ENCODE measurements around the gene VWA3B.
A peak's percentile ranks its signal among the peaks of the same experiment; 100 is the strongest.
"Not testable (repeated sequence)": the region's sequence is repeated elsewhere in the genome, so short reads cannot be mapped to it uniquely, and the experiment has no call there.

Gene VWA3B

DNA sequence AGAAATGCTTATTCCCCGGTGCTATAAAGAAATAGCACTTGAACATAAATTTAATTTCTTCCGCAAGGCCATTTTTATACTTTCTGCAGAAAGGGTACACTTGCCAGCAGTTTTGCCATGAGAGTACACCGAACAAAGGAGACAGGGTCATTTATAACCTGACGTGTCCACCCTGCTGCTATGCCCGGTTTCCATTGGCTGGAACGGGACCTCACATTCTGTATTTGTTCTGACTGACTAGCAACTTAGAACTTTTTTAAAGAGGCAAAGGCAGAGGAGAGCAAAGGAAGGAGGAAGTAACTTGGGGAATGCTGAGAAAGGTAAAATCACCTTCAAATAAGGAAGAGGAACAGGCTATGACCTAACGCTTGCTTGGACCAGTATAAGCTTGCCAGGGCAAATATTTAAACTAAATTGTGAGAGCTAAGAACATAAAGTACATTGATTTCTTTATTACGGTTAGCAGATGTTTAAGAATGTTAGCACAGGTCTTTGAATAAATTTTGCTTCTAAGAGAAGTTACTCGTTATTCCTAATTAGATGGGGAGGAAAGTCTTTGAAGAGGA is 220.2 kb downstream of the VWA3B start:
- not testable (repeated sequence) for DNase-seq

DNA sequence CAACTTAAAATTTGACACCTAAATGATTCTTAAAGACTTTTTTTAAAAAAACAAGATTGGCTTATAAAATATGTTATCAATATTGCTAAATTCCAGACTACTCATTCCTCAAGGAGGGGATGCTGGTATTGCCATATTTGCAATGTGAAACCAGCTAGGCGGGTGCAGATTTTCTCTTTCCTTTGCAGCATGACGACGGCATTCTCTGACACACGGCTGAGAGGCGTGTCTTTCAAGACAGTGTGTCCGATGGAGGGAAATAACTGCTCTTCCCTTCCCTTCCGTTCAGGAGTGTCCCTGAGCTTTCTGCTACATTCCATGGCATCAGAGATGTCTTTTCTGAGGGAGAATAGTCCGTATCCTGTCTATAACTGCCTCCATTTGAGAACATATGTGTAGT is 221.1 kb downstream of the VWA3B start:
- DNase-seq: no peak

DNA sequence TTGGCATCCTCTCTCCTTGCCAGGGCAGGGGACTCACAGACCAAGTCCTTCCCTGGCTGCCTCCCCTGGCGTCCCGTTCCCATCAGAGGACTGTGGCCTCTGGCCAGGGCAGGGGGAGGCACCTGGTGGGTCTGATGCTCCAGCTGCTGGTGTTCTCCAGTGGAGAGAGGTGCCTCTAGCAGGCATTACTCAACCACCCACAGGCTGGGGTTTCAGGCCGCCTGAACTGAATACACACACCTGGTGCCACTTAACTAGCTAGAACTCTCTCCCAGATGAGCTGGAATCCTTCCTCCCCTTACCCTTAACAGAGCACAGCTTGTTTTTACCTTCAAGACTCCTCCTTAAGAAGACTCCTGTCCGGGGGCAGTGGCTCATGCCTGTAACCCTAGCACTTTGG is 221.6 kb downstream of the VWA3B start:
- no peak for DNase-seq

DNA sequence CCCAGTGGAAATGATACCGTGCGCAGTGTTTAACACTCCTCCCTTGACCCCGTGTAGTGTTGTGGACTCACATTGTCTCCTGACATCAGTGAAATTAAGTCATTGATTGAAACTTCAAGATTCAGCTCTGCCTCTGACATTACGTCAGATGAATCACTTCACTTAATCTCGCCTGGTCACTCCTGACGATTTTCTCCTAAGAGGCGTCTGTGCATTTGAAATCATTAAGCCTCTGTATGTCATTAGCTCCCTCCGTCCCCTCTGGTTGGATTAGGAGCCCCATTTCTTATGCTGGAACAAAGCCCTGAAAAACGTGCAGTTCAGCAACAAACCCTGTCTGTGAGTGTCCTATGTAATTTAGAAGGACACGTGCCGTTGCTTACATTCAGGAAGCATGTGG is 222.6 kb downstream of the VWA3B start:
- no peak for DNase-seq

DNA sequence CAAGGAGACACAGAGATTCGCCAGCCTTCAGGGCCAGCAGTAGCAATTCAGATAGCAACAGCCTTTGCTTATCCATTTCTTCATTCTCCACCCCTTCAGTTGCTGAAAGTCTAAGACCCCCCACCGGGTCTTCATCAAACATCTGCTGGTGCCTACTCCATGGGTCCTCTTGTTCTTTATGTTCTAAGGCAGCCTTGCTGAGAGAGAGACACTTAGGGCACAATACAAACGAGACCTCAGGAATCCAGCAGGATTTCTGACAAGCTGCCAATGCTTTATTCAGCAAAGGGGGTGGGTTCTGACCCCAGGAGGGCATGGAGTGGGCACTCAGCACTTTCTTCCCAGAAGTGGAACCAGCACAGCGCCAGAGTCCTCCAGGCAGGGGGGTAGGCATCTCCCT is 223.0 kb downstream of the VWA3B start:
- no peak for DNase-seq

DNA sequence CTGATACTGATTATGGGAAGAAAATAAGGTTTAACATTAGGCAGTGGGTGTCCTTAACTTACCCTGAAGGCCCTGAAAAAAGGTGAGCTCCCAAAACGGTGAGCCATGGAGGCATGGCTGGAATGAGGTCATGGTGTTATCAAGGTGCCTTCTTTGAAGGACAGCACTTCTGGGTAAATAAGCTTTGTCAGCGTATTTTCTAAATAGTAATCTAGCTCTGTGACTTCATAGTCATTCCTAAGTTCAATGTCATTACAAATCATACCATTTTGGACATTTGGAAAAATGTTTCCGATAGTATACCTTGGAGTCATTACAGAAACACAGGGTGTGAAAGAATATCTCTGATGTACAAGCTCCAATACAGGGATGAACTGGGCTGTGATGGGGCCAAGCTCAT is 224.1 kb downstream of the VWA3B start:
- no peak for DNase-seq

DNA sequence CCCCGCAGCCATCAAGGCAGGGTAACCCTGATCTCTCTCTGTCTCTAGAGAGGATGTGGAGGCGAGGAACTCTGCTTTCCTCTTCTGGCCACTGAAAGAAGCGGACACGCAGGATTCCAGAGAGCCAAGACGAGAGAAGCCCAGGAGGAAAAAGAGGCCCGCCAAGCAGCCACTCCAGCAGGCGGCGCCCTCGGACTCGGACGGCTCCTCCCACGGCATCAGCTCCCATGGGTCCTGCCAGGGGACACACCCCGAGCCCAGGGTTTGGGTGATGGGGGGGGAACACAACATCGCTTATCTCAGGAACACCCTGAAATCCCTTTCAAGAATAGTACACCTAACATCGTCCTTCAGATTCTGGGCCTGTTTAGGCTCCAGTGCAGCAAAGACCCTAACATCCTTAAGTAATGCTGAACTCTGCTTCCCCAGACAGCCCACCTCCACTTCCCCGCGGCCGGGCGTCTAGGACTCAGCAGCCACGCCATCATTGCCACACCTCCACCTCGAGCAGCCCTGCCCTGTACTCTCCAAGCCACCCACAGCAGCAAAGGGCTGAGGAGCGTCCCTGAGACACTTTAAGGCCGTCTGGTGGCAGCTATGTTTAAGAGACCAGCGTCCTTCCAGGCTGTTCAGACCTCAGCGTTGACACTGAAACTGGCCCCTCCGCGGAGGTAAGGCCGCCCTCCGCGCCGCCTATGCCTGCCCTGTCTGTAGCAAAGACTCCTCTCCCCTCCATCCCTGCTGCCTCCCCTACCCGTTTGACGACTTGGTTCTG is 225.0 kb downstream of the VWA3B start:
- no peak for DNase-seq

DNA sequence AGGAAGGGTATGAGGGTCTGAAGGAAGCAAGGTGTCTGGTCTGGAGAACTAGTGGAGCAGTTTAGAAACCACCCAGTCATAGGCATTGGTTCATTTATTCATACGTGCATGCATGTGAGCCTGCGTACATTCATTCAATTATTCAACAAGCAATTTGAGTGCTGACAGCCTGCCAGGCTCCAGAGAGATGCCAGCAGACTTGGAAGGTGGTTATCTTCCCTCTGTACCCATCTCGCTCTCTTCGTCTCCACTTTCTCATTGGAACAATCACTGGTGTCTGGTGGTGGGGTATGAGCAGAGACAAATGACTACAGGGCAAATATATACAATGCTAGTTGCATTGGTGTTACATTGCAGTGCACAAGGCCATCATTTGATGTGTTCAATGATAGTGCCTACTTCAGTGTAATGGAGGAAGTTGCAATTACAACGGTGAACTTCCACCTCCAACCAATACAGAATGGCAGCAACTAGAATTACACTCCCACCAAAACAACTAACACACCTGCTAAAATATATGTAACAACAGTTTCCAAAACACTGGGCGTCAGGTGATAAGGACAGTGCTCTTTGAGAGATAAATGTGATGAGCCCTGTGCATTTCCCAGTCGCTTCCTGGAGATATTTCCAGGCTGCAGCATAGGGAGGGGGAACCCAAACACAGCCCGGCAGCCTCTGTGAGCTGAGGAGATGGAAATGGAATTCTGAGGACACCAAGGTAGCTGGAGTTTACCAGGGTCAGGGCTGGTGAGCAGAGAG is 226.7 kb downstream of the VWA3B start:
- DNase-seq: no peak

DNA sequence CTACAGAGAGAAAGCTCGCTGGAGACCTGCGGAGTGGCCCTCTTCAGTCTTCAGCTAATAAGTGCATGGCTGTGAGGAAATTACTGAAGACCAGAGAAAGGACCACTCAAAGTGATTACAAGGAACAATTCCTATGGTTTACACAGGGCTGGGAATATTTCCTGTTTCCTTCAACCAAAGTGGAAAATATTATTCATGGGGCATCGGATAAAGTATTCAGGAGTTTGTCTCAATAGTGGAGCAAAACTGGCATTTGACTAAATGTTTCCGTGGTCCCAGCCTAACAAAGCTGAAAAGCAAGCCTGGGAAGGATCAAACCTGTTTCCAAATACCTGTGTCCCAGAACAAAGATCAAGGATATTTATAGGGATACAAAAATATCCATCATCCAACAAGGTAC is 227.3 kb downstream of the VWA3B start:
- no peak for DNase-seq

DNA sequence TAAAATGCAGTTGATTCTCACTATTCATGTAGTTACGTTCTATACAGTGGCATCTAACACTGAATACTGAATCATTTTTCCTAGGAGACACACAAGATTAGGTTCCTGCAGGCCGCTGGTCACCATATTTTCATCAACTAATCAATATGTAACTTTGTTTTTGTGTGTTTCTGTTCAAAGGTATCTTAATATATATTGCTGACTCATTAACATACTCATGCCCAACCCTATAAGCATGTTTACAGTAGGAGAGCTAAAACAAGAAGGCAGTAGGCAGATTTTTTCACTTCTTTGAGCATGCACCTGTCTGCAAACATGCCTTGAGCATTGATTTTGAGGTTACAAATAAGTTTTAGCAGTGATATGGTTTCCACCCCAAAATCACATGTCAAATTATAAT is 229.0 kb downstream of the VWA3B start:
- DNase-seq: no peak

DNA sequence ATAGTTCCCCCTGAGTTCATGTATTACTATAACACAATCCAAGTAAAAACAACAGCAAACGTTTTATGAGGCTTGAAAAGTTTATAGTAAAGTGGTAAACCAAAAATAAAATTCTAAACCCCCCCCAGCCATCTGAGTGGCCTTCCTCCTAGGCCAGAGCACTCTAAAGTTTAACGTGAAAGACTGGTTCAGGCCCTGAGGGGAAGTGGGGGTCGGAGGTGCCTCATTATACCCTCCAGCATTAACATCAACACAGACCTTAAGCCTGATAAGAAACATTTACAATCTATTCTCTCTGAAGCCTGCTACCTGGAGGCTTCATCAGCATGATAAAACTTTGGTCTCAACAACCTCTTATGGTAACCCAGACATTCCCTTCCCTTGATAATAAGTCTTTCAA is 230.2 kb downstream of the VWA3B start:
- DNase-seq: no peak

DNA sequence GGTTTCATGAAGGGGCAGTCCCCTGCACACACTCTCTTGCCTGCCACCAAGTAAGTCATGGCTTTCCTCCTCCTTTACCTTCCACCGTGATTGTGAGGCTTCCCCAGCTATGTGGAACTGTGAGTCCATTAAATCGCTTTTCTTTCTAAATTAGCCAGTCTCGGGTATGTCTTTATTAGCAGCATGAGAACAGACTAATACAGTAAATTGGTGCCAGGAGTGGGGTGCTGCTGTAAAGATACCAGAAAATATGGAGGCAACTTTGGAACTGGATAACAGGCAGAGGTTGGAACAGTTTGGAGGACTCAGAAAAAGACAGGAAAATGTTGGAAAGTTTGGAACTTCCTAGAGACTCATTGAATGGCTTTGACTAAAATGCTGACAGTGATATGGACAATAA is 233.2 kb downstream of the VWA3B start:
- DNase-seq: not testable (repeated sequence)

DNA sequence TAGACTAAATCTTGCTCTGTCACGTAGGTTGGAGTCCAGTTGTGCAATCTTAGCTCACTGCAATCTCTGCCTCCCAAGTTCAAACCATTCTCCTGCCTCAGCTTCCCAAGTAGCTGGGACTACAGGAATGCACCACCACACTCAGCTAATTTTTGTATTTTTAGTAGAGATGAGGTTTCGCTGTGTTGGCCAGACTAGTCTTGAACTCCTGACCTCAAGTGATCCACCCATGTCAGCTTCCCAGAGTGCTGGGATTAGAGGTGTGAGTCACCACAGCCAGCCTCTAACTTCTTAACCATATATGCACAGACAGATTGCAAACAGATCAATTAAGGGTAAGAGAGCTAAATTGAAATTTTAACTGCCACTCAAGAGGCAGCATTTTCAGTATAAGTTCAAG is 237.2 kb downstream of the VWA3B start:
- no peak for DNase-seq

DNA sequence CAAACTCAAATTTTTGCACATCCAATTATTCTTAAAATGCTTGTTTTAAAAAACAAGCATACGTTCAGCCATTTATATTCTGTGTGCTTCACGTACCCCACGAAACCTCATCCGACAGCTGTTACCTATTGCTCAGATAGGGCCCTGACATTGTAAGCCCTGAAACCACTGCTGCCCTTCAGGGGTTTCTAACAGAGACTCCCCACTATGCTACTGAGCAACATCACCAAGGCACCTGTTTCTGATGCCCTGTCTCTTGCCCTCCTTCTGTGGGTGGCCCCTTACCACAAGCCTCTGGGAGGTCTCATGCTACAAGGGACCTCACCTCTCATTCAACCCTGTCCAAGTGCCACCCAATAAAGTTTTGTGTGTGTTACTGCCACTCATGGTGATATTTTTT is 240.8 kb downstream of the VWA3B start:
- DNase-seq: no peak

DNA sequence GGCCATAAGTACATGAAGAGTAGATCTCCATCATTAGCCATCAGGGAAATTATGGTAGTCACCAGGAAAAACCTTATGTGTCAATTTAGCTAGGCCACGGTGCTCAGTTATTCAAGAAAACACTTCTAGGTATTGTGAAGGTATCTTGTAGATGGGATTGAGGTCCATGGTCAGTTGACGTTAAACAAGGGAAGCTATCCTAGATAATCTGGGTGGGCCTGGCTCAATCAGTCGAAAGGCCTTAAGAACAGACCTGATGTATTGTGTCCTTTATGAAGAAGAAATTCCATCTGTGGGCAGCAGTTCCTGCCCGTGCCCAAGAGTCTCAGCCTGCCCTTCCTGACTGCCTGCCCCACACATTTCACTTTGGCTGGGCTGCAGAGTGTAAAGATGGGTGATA is 242.6 kb downstream of the VWA3B start:
- no peak for DNase-seq

DNA sequence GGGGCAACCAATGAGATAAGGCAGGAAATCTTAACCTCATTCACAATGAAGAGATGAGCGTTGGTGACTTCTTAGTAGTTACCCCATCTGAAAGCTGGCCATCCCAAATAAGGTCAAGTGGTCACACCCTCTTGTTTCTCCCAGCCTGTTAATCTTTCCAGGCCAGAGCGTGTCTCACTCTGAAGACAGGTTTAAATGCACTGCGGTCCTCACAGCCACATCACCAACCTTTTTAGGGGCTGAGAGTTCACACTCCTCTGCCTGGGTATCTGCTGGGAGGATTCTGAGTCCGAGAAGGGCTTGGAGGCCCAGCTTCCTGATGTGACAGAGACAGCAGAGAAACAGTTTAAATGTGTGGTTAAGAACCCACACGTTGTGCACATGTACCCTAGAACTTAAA is 246.0 kb downstream of the VWA3B start:
- no peak for DNase-seq

DNA sequence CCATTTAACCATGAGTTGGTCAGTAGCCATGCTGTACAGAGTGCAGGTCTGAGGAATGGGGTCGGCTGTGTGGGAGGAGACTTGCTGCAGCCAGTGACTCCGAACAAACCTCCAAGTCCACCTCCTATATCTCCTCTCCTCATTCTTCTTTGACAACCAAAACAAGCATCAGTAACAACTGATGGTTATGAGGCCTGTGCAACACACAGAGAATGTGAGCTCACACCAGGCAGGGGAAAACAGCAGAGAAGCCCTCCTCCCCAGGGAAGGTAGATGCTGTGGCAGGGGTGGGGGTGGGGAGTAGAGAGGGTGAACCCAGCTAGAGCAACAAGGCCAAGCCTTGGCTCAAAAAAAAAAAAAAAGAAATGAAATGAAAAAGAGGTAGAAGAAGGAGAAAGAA is 247.0 kb downstream of the VWA3B start:
- no peak for DNase-seq

DNA sequence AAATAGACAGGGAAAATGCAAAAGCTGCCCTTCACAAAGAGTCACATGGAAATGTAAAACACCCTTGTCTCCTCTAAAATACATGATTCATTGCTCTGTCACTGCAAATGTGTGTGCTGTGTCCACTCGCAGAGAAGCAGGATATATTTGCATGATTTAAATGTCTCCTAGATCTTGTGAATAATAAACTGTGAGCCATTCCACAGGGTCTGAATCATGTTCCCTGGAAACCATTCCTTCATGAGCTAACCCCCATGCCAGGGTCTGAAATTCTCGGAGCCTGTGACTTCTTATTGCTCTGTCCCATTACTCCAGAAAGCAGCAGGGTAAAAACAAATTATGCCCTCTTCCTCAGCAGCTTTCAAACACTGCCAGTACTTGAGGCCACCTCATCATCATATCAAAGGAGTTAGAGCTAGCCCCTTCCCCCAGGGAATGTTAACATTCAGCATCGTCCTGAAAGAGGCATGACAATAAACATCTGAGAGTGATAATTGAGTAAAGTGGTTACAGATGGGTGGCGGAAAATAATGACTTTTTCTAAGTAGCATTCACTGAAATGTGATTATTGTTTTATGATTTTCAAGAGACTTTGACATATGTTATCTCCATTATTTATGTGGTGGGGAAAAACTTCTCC is 247.6 kb downstream of the VWA3B start:
- no peak for DNase-seq

DNA sequence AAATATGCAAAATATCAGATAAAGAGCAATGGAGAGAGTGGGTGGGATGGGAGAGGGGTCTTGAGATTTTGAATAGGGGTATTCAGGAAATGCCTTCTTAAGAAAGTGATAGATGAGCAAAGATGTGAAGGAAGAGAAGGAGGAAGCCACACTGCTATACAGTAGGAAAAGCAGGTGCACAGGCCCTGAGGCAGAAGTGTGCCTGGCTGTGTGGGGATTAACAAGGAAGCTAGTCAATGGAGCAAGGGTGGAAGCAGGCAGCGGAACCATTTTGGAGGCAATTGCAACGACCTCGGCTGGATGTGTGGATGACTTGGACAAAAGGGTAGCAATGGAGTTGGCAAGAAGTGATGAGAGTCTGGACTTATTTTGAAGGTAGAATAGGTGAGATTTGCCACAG is 248.3 kb downstream of the VWA3B start:
- DNase-seq: no peak

DNA sequence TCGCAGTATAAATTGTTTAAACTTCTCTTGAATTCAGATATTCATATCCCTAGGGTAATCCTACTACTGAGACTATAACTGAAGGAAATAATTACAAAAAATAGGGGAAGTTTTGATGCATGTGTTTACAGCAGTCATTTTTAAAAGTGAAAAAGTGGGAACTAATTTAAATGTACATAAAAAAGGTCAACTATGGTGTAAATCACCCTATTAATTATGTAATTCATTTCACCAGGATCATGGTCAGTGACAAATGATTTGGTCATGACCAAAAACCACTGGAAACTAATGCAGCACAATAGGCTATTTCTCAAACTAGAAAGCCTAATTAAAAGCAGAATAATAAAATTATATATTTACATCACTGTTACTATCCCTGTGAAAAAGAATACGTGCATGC is 254.3 kb downstream of the VWA3B start:
- no peak for DNase-seq

DNA sequence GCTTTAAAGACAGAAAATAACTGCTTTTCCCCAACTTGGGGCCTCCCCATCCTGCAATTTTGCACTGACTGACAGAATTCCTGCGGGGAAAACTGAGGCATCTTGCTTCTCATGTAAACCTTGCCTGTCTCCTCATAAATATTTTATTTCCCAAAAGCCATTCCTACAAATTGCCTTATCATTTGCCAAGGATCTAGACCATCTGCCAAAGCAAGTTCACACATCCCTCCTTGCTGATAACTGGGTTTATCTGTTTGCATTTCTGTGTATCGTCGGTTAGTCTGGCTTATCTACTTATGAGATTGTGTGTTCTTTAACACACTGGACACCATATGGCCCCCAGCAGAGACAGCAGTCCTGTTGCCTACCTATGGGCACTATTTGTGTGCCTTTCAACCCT is 256.3 kb downstream of the VWA3B start:
- DNase-seq: no peak

DNA sequence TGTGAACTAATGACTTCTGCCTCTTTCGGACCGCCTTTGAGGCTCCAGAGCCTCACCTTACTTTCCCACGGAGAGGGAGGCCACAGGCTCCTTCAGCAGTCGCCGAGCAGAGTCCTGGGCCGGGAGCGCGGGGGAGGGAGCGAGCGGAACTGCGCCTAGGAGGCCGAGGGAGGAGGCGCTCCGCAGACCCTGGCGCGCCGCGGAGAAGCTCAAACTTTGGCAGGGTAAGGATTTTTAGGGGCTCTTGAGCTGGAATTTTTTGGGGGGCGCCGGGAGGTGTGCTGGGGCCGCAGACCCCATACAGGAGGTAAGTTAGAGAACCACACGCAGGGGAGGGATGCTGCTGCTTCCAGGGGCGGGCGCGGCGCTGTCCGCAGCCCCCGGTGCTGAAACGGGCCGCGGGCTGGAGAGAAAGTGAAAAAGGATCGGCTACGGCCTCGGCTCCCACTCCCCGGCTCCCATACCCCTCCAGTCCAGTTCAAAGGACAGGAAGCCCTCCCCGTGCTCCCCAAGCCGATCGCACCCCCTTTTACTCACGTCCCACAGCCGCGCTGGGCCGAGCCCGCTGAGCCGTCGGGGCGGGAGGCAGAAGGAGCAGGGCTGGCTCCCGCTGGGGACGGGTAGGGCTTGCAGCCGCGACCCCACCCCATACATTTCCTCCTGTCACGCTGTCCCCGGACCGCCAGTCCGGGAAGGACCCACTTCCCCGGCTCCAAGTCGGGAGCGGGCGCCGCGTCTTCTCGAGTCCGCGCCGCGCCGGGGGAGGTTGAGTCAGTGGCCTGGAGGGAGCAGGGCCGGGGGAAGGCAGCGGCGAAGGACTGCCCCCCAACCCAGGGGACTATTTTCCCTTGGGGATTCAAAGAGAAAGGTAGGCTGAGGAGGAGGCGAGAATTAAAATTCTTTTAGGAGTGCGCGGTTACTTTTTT is 259.6 kb downstream of the VWA3B start, which contains the start of gene CNGA3:
Gene CNGA3, plus strand, starts transcription at position 146 of the 926 bp plus-strand sequence. CDS start 23,520 bp downstream, outside the sequence.
- DNase-seq: peak; percentile 8

All from RPMI8226 (cell line).